ENCODE data around the gene KIF4B. TPM values are rescaled to one million over a fixed set of nuclear protein-coding genes. Genes with fewer than 3 reads are reported as not detected.
"Not testable (repeated sequence)": the region's sequence is repeated elsewhere in the genome, so short reads cannot be mapped to it uniquely, and the experiment has no call there.

Gene KIF4B
- polyA plus RNA-seq, 1 of the 3 experiments (the other 2 are of a cell fraction): 0.02 TPM

GRCh38 chr5:154970759-154971158 lies 42.8 kb upstream of the KIF4B start (continued):
- TF ChIP-seq, protein P1, sequence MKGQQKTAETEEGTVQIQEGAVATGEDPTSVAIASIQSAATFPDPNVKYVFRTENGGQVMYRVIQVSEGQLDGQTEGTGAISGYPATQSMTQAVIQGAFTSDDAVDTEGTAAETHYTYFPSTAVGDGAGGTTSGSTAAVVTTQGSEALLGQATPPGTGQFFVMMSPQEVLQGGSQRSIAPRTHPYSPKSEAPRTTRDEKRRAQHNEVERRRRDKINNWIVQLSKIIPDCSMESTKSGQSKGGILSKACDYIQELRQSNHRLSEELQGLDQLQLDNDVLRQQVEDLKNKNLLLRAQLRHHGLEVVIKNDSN (IDR thresholded peaks at IDR 0.05; ENCODE audit: borderline replicate concordance, low read depth): no peak
- no peak for TF ChIP-seq GABPA (IDR thresholded peaks at IDR 0.05; ENCODE audit: low read depth)

- Histone ChIP-seq H3K27me3 (ENCODE audit: insufficient read depth) (no peaks in the 10 kb centered on the region), H3K79me2 (ENCODE audit: insufficient read depth) (no peaks in the 10 kb centered on the region), H3K9me3 (no peaks in the 10 kb centered on the region), H4K20me1 (ENCODE audit: insufficient read depth) (no peaks in the 10 kb centered on the region), H3K4me1 (ENCODE audit: control insufficient read depth in 1 of 2, insufficient read depth in 2 of 2, low read depth in 1 of 2, low read length in 1 of 2) (no peaks in the 10 kb centered on the region), H3K4me2 (no peak overlapping the region), H3K9ac (no peak overlapping the region), H3F3A (replicated peaks; ENCODE audit: insufficient read depth) (peaks cover 6% of the 10 kb centered on the region), H3K27ac (ENCODE audit: low read depth in 2 of 2, low read length in 1 of 2) (no peak overlapping the region), H3K36me3 (replicated peaks in 1 of 2; ENCODE audit: control insufficient read depth in 1 of 2, insufficient read depth in 2 of 2, low read length in 1 of 2) (peaks cover 21 to 27% of the 10 kb centered on the region in 2 experiments), H3K9me2 (no peaks in the 10 kb centered on the region), H3K4me3 (ENCODE audit: low read depth in 2 of 2, low read length in 1 of 2) (no peak overlapping the region), H2AFZ (ENCODE audit: low read depth) (no peak overlapping the region)
- POLR2A ChIA-PET: no interaction called here
- DNase-seq: no peak
- TF ChIP-seq MEF2A (IDR thresholded peaks at IDR 0.05; ENCODE audit: borderline replicate concordance, low read depth): no peak
- TF ChIP-seq, protein P2, sequence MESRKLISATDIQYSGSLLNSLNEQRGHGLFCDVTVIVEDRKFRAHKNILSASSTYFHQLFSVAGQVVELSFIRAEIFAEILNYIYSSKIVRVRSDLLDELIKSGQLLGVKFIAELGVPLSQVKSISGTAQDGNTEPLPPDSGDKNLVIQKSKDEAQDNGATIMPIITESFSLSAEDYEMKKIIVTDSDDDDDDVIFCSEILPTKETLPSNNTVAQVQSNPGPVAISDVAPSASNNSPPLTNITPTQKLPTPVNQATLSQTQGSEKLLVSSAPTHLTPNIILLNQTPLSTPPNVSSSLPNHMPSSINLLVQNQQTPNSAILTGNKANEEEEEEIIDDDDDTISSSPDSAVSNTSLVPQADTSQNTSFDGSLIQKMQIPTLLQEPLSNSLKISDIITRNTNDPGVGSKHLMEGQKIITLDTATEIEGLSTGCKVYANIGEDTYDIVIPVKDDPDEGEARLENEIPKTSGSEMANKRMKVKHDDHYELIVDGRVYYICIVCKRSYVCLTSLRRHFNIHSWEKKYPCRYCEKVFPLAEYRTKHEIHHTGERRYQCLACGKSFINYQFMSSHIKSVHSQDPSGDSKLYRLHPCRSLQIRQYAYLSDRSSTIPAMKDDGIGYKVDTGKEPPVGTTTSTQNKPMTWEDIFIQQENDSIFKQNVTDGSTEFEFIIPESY (IDR thresholded peaks at IDR 0.05; ENCODE audit: borderline replicate concordance, low read depth): no peak
- TF ChIP-seq RXRA (IDR thresholded peaks at IDR 0.05; ENCODE audit: borderline replicate concordance, low read depth): no peak
- TF ChIP-seq SIN3A (IDR thresholded peaks at IDR 0.05; ENCODE audit: borderline replicate concordance, low read depth, low read length): no peak
- TF ChIP-seq FOXJ3 (CRISPR knock-in tag; IDR thresholded peaks at IDR 0.05): no peak
- TF ChIP-seq FOSL2 (IDR thresholded peaks at IDR 0.05; ENCODE audit: borderline replicate concordance, low read depth): no peak
- CTCF ChIA-PET: interaction anchor here (1.1 to 4.4 kb wide), 14 partner anchors 9 to 176 kb away, joined by 3 to 52 read pairs (median 6); no protein-coding TSS in a partner anchor
- WGBS (ENCODE audit: low lambda C conversion rate): 89% methylated on average over 2 of the region's 2 CpGs
Observed at GRCh38 chr5:154971501-154971900, 42.1 kb upstream of the KIF4B start.

- WGBS (ENCODE audit: low lambda C conversion rate): 69% methylated on average over 2 of the region's 2 CpGs
Observed at GRCh38 chr5:154972476-154973080, 41.0 kb upstream of the KIF4B start.

DNA sequence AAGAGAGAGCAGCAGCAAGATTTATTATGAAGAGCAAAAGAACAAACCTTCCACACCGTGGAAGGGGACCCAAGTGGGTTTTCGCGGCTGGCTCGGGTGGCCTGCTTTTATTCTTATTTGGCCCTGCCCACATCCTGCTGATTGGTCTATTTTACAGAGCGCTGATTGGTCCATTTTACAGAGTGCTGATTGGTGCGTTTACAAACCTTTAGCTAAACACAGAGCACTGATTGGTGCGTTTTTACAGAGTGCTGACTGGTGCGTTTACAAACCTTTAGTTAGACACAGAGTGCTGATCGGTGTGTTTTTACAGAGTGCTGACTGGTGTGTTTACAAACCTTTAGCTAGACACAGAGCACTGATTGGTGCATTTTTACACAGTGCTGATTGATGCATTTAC lies 37.5 kb upstream of the KIF4B start:
- POLR2A ChIA-PET; H3F3A ChIP-seq (replicated peaks; ENCODE audit: insufficient read depth); H3K9me3 ChIP-seq; H3K4me2 ChIP-seq; H2AFZ ChIP-seq (ENCODE audit: low read depth); H4K20me1 ChIP-seq (ENCODE audit: insufficient read depth); H3K9ac ChIP-seq; H3K27me3 ChIP-seq (ENCODE audit: insufficient read depth); H3K79me2 ChIP-seq (ENCODE audit: insufficient read depth); H3K4me3 ChIP-seq (ENCODE audit: low read depth in 2 of 2, low read length in 1 of 2); H3K9me2 ChIP-seq; DNase-seq; H3K27ac ChIP-seq (ENCODE audit: low read depth in 2 of 2, low read length in 1 of 2); H3K36me3 ChIP-seq (replicated peaks in 1 of 2; ENCODE audit: control insufficient read depth in 1 of 2, insufficient read depth in 2 of 2, low read length in 1 of 2); H3K4me1 ChIP-seq (ENCODE audit: control insufficient read depth in 1 of 2, insufficient read depth in 2 of 2, low read depth in 1 of 2, low read length in 1 of 2): not testable (repeated sequence)
- CTCF ChIA-PET: interaction anchor here (0.9 to 1.2 kb wide), 2 partner anchors 11 to 163 kb away, joined by 4 to 6 read pairs; no protein-coding TSS in a partner anchor
- 94% methylated on average over 9 of the region's 9 CpGs for WGBS (ENCODE audit: low lambda C conversion rate)

More at GRCh38 chr5:154972476-154973080, 41.0 kb upstream of the KIF4B start:
- H3K9me3 ChIP-seq: no peaks in the 10 kb centered on the region
- H3K4me1 ChIP-seq (ENCODE audit: control insufficient read depth in 1 of 2, insufficient read depth in 2 of 2, low read depth in 1 of 2, low read length in 1 of 2): no peaks in the 10 kb centered on the region
- H3K4me2 ChIP-seq: no peak overlapping the region
- no peaks in the 10 kb centered on the region for H4K20me1 ChIP-seq (ENCODE audit: insufficient read depth)
- no peak overlapping the region for H3K9ac ChIP-seq
- no peak for TF ChIP-seq TCF12 (IDR thresholded peaks at IDR 0.05)
- peak; percentile 59 for TF ChIP-seq SMC3 (IDR thresholded peaks at IDR 0.05; ENCODE audit: low read depth, low read length)
- peak; percentile 70 for TF ChIP-seq CTCF (IDR thresholded peaks at IDR 0.05)
- TF ChIP-seq RAD21 (IDR thresholded peaks at IDR 0.05; ENCODE audit: low read length): peak; percentile 85
- ChIA-PET CTCF (interaction anchor here (0.6 to 4.4 kb wide), 31 partner anchors 8 to 1852 kb away, joined by 3 to 52 read pairs (median 4); no protein-coding TSS in a partner anchor), POLR2A (no interaction called here)
- H3K36me3 ChIP-seq (replicated peaks in 1 of 2; ENCODE audit: control insufficient read depth in 1 of 2, insufficient read depth in 2 of 2, low read length in 1 of 2): peaks cover 13 to 22% of the 10 kb centered on the region in 2 experiments
- no peak overlapping the region for H2AFZ ChIP-seq (ENCODE audit: low read depth)
- peak; percentile 49 for DNase-seq
- no peaks in the 10 kb centered on the region for H3K79me2 ChIP-seq (ENCODE audit: insufficient read depth)
- H3K4me3 ChIP-seq (ENCODE audit: low read depth in 2 of 2, low read length in 1 of 2): no peak overlapping the region
- no peaks in the 10 kb centered on the region for H3K27me3 ChIP-seq (ENCODE audit: insufficient read depth)
- H3K9me2 ChIP-seq: no peaks in the 10 kb centered on the region
- no peak overlapping the region for H3K27ac ChIP-seq (ENCODE audit: low read depth in 2 of 2, low read length in 1 of 2)
- peaks cover 6% of the 10 kb centered on the region for H3F3A ChIP-seq (replicated peaks; ENCODE audit: insufficient read depth)
